GM21737 (cell line): ENCODE results near the gene RSPH10B2.
A peak's percentile ranks its signal among the peaks of the same experiment; 100 is the strongest.
"Not testable (repeated sequence)": the region's sequence is repeated elsewhere in the genome, so short reads cannot be mapped to it uniquely, and the experiment has no call there.

ENCODE experiments used
- ATAC-seq: cut with Tn5 transposase; IDR thresholded peaks from one replicate; pipeline ENCODE4 v1.9.1; 2021; ENCODE audit warnings: mild to moderate bottlenecking, moderate library complexity; ENCODE audit not compliant: unreplicated experiment

RSPH10B2 gene

GRCh38 chr7:6753964-6754363 is at the start of gene RSPH10B2:
RSPH10B2 (plus strand) TSS chr7:6754103; CDS start chr7:6757678, 3,575 bp downstream.
- ATAC-seq: not testable (repeated sequence)

GRCh38 chr7:6705959-6706665 is 47.8 kb upstream of the RSPH10B2 start:
- ATAC-seq: peak; percentile 29

GRCh38 chr7:6706666-6707407 is 47.1 kb upstream of the RSPH10B2 start, which contains the start of gene ZNF12:
ZNF12 (minus strand) TSS chr7:6706947; CDS start chr7:6705173, 1,774 bp downstream.
- peak; percentile 96 for ATAC-seq

GRCh38 chr7:6708304-6708703 is 45.6 kb upstream of the RSPH10B2 start:
- no peak for ATAC-seq

- no peak for ATAC-seq
These were observed 44.1 kb upstream of the RSPH10B2 start for GRCh38 chr7:6709808-6710207.

GRCh38 chr7:6714360-6714759 is 39.5 kb upstream of the RSPH10B2 start:
- ATAC-seq: no peak

- ATAC-seq: not testable (repeated sequence)
These were observed 38.0 kb upstream of the RSPH10B2 start for GRCh38 chr7:6715898-6716297.

- no peak for ATAC-seq
These were observed 35.8 kb upstream of the RSPH10B2 start for GRCh38 chr7:6718124-6718523.

GRCh38 chr7:6724351-6724750 is 29.6 kb upstream of the RSPH10B2 start:
- not testable (repeated sequence) for ATAC-seq

- peak; percentile 67 for ATAC-seq
These were observed 28.9 kb upstream of the RSPH10B2 start for GRCh38 chr7:6725003-6725402.

GRCh38 chr7:6726341-6726740 is 27.6 kb upstream of the RSPH10B2 start:
- not testable (repeated sequence) for ATAC-seq

GRCh38 chr7:6727663-6728062 is 26.2 kb upstream of the RSPH10B2 start:
- no peak for ATAC-seq

- not testable (repeated sequence) for ATAC-seq
These were observed 24.9 kb upstream of the RSPH10B2 start for GRCh38 chr7:6728893-6729491.

GRCh38 chr7:6729492-6730342 is 24.2 kb upstream of the RSPH10B2 start:
- peak; percentile 85 for ATAC-seq

GRCh38 chr7:6730343-6730633 is 23.6 kb upstream of the RSPH10B2 start:
- ATAC-seq: no peak

- not testable (repeated sequence) for ATAC-seq
These were observed 15.5 kb upstream of the RSPH10B2 start for GRCh38 chr7:6738415-6738814.

GRCh38 chr7:6744410-6745100 is 9.3 kb upstream of the RSPH10B2 start:
- not testable (repeated sequence) for ATAC-seq

GRCh38 chr7:6749335-6749734 is 4.6 kb upstream of the RSPH10B2 start:
- not testable (repeated sequence) for ATAC-seq

GRCh38 chr7:6750173-6750572 is 3.7 kb upstream of the RSPH10B2 start:
- not testable (repeated sequence) for ATAC-seq

- not testable (repeated sequence) for ATAC-seq
These were observed 7.3 kb downstream of the RSPH10B2 start for GRCh38 chr7:6761186-6761585.
